ENCODE results near the gene USP37.

The USP37 gene

GRCh38 chr2:218513676-218514075 is 54.5 kb downstream of the USP37 start:
- H3K4me3 ChIP-seq: no peak overlapping the region

GRCh38 chr2:218508299-218508698 is 59.9 kb downstream of the USP37 start:
- H3K9me3 ChIP-seq: no peaks in the 10 kb centered on the region

More at GRCh38 chr2:218513676-218514075, 54.5 kb downstream of the USP37 start:
- H3K36me3 ChIP-seq: peaks cover 0 to 11% (median 6%) of the 10 kb centered on the region in 3 donors
- no peak for DNase-seq
- intact Hi-C loops (cut with DNase I; ENCODE audit: low total_unique reads): no loop called here
- TF ChIP-seq CTCF (IDR thresholded peaks at IDR 0.05): no peak
- no peaks in the 10 kb centered on the region for H3K27me3 ChIP-seq
- H3K9me3 ChIP-seq: no peaks in the 10 kb centered on the region
- no peaks in the 10 kb centered on the region for H3K4me1 ChIP-seq
- H3K27ac ChIP-seq: no peak overlapping the region

GRCh38 chr2:218505754-218506371 is 62.3 kb downstream of the USP37 start:
- intact Hi-C loops (cut with DNase I; ENCODE audit: low total_unique reads): no loop called here

More at GRCh38 chr2:218508299-218508698, 59.9 kb downstream of the USP37 start:
- Histone ChIP-seq H3K4me1 (no peaks in the 10 kb centered on the region), H3K27ac (no peak overlapping the region), H3K27me3 (no peaks in the 10 kb centered on the region), H3K36me3 (peaks cover 0 to 19% (median 6%) of the 10 kb centered on the region in 3 donors), H3K4me3 (no peak overlapping the region)
- no peak for TF ChIP-seq CTCF (IDR thresholded peaks at IDR 0.05)
- intact Hi-C loops (cut with DNase I; ENCODE audit: low total_unique reads): no loop called here
- no peak for DNase-seq

GRCh38 chr2:218501665-218502064 is 66.5 kb downstream of the USP37 start:
- H3K9me3 ChIP-seq: no peaks in the 10 kb centered on the region
- H3K4me3 ChIP-seq: no peak overlapping the region
- no peaks in the 10 kb centered on the region for H3K27me3 ChIP-seq
- H3K36me3 ChIP-seq: peaks cover 11 to 37% (median 23%) of the 10 kb centered on the region in 3 donors
- H3K27ac ChIP-seq: no peak overlapping the region
- intact Hi-C loops (cut with DNase I; ENCODE audit: low total_unique reads): no loop called here
- TF ChIP-seq CTCF (IDR thresholded peaks at IDR 0.05): no peak
- no peaks in the 10 kb centered on the region for H3K4me1 ChIP-seq
- DNase-seq: no peak

More at GRCh38 chr2:218505754-218506371, 62.3 kb downstream of the USP37 start:
- H3K36me3 ChIP-seq: peaks cover 0 to 21% (median 6%) of the 10 kb centered on the region in 3 donors
- H3K4me1 ChIP-seq: no peaks in the 10 kb centered on the region
- no peak overlapping the region for H3K4me3 ChIP-seq
- no peak overlapping the region for H3K27ac ChIP-seq
- no peaks in the 10 kb centered on the region for H3K27me3 ChIP-seq
- no peak for TF ChIP-seq CTCF (IDR thresholded peaks at IDR 0.05)
- no peak for DNase-seq
- no peaks in the 10 kb centered on the region for H3K9me3 ChIP-seq

- TF ChIP-seq CTCF (IDR thresholded peaks at IDR 0.05): no peak
- Histone ChIP-seq H3K27ac (no peak overlapping the region), H3K27me3 (no peaks in the 10 kb centered on the region), H3K9me3 (no peaks in the 10 kb centered on the region), H3K4me3 (no peak overlapping the region), H3K36me3 (peaks cover 16 to 48% (median 32%) of the 10 kb centered on the region in 3 donors), H3K4me1 (no peaks in the 10 kb centered on the region)
- no peak for DNase-seq
- intact Hi-C loops (cut with DNase I; ENCODE audit: low total_unique reads): no loop called here
Observed at GRCh38 chr2:218500501-218501060, 67.6 kb downstream of the USP37 start.

Measured in tibial artery (tissue), 4 donors.